KBM-7 (cell line): ENCODE data around the gene BMP7.
"Not testable (repeated sequence)": the region's sequence is repeated elsewhere in the genome, so short reads cannot be mapped to it uniquely, and the experiment has no call there.

Experiments
- DNase-seq: peaks from one replicate; pipeline ENCODE4 v3.0.0-alpha.2; 2015
- in situ Hi-C: fragments of 300-500 bp; cut with MboI; formaldehyde crosslinking; loops from 2 replicates; pipeline ENCODE4 v1.14.3; 2020; ENCODE audit warnings: low sequenced_read_pairs, low pct_unique_long_range_greater_than_20kb, mixed read lengths

BMP7 gene

GRCh38 chr20:57289391-57290177, 23.1 kb upstream of the BMP7 start:
- no peak for DNase-seq

GRCh38 chr20:57288651-57289277, 22.3 kb upstream of the BMP7 start:
- no peak for DNase-seq
- in situ Hi-C loops, result no loop called here

More at GRCh38 chr20:57289391-57290177, 23.1 kb upstream of the BMP7 start:
- in situ Hi-C loops, result no loop called here

GRCh38 chr20:57287901-57288300, 21.5 kb upstream of the BMP7 start:
- DNase-seq, result no peak
- in situ Hi-C loops, result no loop called here

- DNase-seq, result no peak
- in situ Hi-C loops, result no loop called here
These were observed 20.8 kb upstream of the BMP7 start for GRCh38 chr20:57287007-57287880.

- DNase-seq, result no peak
- in situ Hi-C loops, result no loop called here
These were observed 17.4 kb upstream of the BMP7 start for GRCh38 chr20:57283860-57284259.

- in situ Hi-C loops, result no loop called here
- DNase-seq, result no peak
These were observed 16.4 kb upstream of the BMP7 start for GRCh38 chr20:57282670-57283361.

- in situ Hi-C loops, result no loop called here
- no peak for DNase-seq
These were observed 15.5 kb upstream of the BMP7 start for GRCh38 chr20:57281900-57282299.

GRCh38 chr20:57280221-57280620, 13.8 kb upstream of the BMP7 start:
- no peak for DNase-seq
- in situ Hi-C loops, result no loop called here

- in situ Hi-C loops, DNase-seq: not testable (repeated sequence)
These were observed 13.1 kb upstream of the BMP7 start for GRCh38 chr20:57279548-57279947.

- in situ Hi-C loops, result no loop called here
- no peak for DNase-seq
These were observed 12.0 kb upstream of the BMP7 start for GRCh38 chr20:57278457-57278856.

- no peak for DNase-seq
- in situ Hi-C loops, result no loop called here
These were observed 11.1 kb upstream of the BMP7 start for GRCh38 chr20:57277398-57278105.

- no peak for DNase-seq
- in situ Hi-C loops, result no loop called here
These were observed 9.8 kb upstream of the BMP7 start for GRCh38 chr20:57276221-57276620.

- in situ Hi-C loops, result no loop called here
- DNase-seq, result no peak
These were observed 9.4 kb upstream of the BMP7 start for GRCh38 chr20:57275813-57276212.

GRCh38 chr20:57275334-57275733, 8.9 kb upstream of the BMP7 start:
- in situ Hi-C loops, result no loop called here
- DNase-seq, result no peak

GRCh38 chr20:57274846-57275245, 8.4 kb upstream of the BMP7 start:
- DNase-seq, result no peak

GRCh38 chr20:57274299-57274698, 7.9 kb upstream of the BMP7 start:
- no peak for DNase-seq
- in situ Hi-C loops, result no loop called here

More at GRCh38 chr20:57274846-57275245, 8.4 kb upstream of the BMP7 start:
- in situ Hi-C loops, result no loop called here

- in situ Hi-C loops, result no loop called here
- DNase-seq, result no peak
These were observed 6.6 kb upstream of the BMP7 start for GRCh38 chr20:57272883-57273535.
